Measurements from ENCODE around the gene TSGA10IP.

DNA sequence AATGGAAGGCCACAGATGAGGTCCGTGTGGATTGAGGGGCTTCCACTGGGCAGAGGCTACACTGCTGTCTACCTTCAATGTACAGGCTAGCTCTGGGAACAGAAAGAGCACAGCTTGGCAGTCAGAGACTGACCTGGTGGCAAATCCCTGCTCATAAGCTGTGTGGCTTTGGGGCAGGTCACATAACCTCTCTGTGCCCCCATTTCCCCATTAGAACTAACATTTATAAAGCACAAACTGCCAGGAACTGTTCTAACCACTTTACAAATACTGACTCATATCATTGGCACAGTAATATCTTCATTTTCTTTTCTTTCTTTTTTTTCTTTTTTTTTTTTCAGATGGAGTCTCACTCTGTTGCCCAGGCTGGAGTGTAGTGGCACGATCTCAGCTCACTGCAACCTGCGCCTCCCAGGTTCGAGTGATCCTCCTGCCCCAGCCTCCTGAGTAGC is 48.2 kb upstream of the TSGA10IP start:
- TF ChIP-seq, protein P1, sequence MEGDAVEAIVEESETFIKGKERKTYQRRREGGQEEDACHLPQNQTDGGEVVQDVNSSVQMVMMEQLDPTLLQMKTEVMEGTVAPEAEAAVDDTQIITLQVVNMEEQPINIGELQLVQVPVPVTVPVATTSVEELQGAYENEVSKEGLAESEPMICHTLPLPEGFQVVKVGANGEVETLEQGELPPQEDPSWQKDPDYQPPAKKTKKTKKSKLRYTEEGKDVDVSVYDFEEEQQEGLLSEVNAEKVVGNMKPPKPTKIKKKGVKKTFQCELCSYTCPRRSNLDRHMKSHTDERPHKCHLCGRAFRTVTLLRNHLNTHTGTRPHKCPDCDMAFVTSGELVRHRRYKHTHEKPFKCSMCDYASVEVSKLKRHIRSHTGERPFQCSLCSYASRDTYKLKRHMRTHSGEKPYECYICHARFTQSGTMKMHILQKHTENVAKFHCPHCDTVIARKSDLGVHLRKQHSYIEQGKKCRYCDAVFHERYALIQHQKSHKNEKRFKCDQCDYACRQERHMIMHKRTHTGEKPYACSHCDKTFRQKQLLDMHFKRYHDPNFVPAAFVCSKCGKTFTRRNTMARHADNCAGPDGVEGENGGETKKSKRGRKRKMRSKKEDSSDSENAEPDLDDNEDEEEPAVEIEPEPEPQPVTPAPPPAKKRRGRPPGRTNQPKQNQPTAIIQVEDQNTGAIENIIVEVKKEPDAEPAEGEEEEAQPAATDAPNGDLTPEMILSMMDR (optimal IDR thresholded peaks at IDR 0.05 in 1 of 3, IDR thresholded peaks at IDR 0.05 in 1 of 3, conservative IDR thresholded peaks at IDR 0.05 in 1 of 3; ENCODE audit: extremely low read depth in 1 of 3, insufficient read depth in 2 of 3, low read length in 3 of 3), result no peak
- no peak for TF ChIP-seq EZH2 (IDR thresholded peaks at IDR 0.05; ENCODE audit: low read length)

Measured in keratinocyte (primary cell).